HCT116 (cell line): ENCODE data around the gene C11orf68. TPM values are rescaled to one million over a fixed set of nuclear protein-coding genes. Genes with fewer than 3 reads are reported as not detected.

Experiments
- ATAC-seq: fragments of 200-7000 bp; cut with Tn5 transposase; 2 replicates; pipeline ENCODE4 v1.9.1; 2020; ENCODE audit warnings: mild to moderate bottlenecking, moderate library complexity
- BruUV-seq: library from RNA; stranded (reverse); fragments of 400-500 nt; replicated peaks from 2 replicates; lab custom pipeline; 2021; lab: Mats Ljungman, UMichigan
- CTCF ChIA-PET: fragments of 300-600 bp; sonication (Branson Sonifier 250); formaldehyde crosslinking; loops from one replicate; lab custom pipeline; 2021; ENCODE audit warnings: antibody characterized with exemption; lab: Charles Lee
- POLR2A ChIA-PET: fragments of 300-600, 350-600 bp; sonication (Branson Sonifier 250); formaldehyde crosslinking; loops from one replicate; lab custom pipeline; 2021; ENCODE audit warnings: antibody characterized with exemption; lab: Charles Lee
- RAD21 ChIA-PET, 2 experiments: fragments of 300-600 bp; sonication (Branson Sonifier 250); formaldehyde crosslinking; loops; one replicate each; lab custom pipeline; 2023; ENCODE audit warnings: low total read pairs in 2 of 2; ENCODE audit not compliant: uncharacterized antibody in 2 of 2, unreplicated experiment in 2 of 2, low non-redundant PET in 1 of 2; lab: Charles Lee
- DNase-seq: peaks from one replicate; pipeline ENCODE4 v3.0.0-alpha.2; 2010; ENCODE audit warnings: low read depth, low spot score
- H2AFZ ChIP-seq: fragments of 200-600 bp; shearing (Covaris generic), sonication (generic); 2 replicates; pipeline ENCODE4 v1.6.1; 2017; ENCODE audit warnings: low read depth, mixed run types, mixed read lengths, antibody characterized with exemption, low read length; ENCODE audit not compliant: poor library complexity, severe bottlenecking
- H3K27ac ChIP-seq: 2 replicates; pipeline ENCODE4 v1.5.1; 2012; ENCODE audit warnings: low read depth, low read length
- H3K27me3 ChIP-seq: fragments of 200-600 bp; sonication (generic); 2 replicates; pipeline ENCODE4 v1.6.1; 2016; ENCODE audit warnings: mixed run types, low read length, mixed read lengths; ENCODE audit not compliant: insufficient read depth
- H3K36me3 ChIP-seq, 2 experiments: fragments of 200-500 bp in 1 of 2; fragments of 200-600 bp in 1 of 2; sonication (Bioruptor generic) in 1 of 2; sonication (generic) in 1 of 2; 2 replicates each; pipeline versions ENCODE4 v1.5.1 to v1.6.1; 2014 to 2016; ENCODE audit warnings: low read length in 2 of 2, inconsistent platforms in 1 of 2, mixed read lengths in 1 of 2, mixed run types in 1 of 2; ENCODE audit not compliant: insufficient read depth in 2 of 2, control insufficient read depth in 1 of 2
- H3K4me1 ChIP-seq, 2 experiments: fragments of 200-600 bp in 1 of 2; sonication (generic) in 1 of 2; 2 replicates each; pipeline versions ENCODE4 v1.5.1 to v1.6.1; 2012 to 2017; ENCODE audit warnings: low read length in 2 of 2, inconsistent platforms in 1 of 2, mild to moderate bottlenecking in 1 of 2, mixed read lengths in 1 of 2, mixed run types in 1 of 2, moderate library complexity in 1 of 2; ENCODE audit not compliant: insufficient read depth in 2 of 2, control insufficient read depth in 1 of 2
- H3K4me2 ChIP-seq: fragments of 200-600 bp; sonication (generic); 2 replicates; pipeline ENCODE4 v1.6.1; 2017; ENCODE audit warnings: mixed run types, low read length, mixed read lengths
- H3K4me3 ChIP-seq, 2 experiments: fragments of 200-600 bp in 1 of 2; sonication (generic) in 1 of 2; replicated peaks in 1 of 2; 2 replicates each; pipeline ENCODE4 v1.5.1; 2011 to 2016; ENCODE audit warnings: low read length in 2 of 2, control low read depth in 1 of 2, low read depth in 1 of 2, mild to moderate bottlenecking in 1 of 2, mixed read lengths in 1 of 2, mixed run types in 1 of 2
- H3K79me2 ChIP-seq: fragments of 200-600 bp; sonication (generic); 2 replicates; pipeline ENCODE4 v1.6.1; 2017; ENCODE audit warnings: mild to moderate bottlenecking, mixed run types, low read length, moderate library complexity, mixed read lengths; ENCODE audit not compliant: insufficient read depth
- H3K9ac ChIP-seq: fragments of 200-600 bp; sonication (generic); 2 replicates; pipeline ENCODE4 v1.6.1; 2016; ENCODE audit warnings: low read length, mixed read lengths
- H3K9me2 ChIP-seq: fragments of 200-600 bp; sonication (generic), shearing (Covaris generic); 2 replicates; pipeline ENCODE4 v1.6.1; 2017; ENCODE audit warnings: mixed run types, mild to moderate bottlenecking, moderate library complexity; ENCODE audit not compliant: insufficient read depth
- H3K9me3 ChIP-seq, 2 experiments: fragments of 200-500 bp in 1 of 2; fragments of 200-600 bp in 1 of 2; sonication (Bioruptor generic) in 1 of 2; sonication (generic) in 1 of 2; 2 replicates each; pipeline ENCODE4 v1.6.1; 2014 to 2017; ENCODE audit warnings: low read length in 2 of 2, mixed read lengths in 2 of 2, inconsistent platforms in 1 of 2, low read depth in 1 of 2, mild to moderate bottlenecking in 1 of 2, mixed run types in 1 of 2, moderate library complexity in 1 of 2; ENCODE audit not compliant: control insufficient read depth in 1 of 2, insufficient read depth in 1 of 2
- H4K20me1 ChIP-seq: fragments of 200-600 bp; sonication (generic), shearing (Covaris generic); 2 replicates; pipeline ENCODE4 v1.6.1; 2017; ENCODE audit warnings: mixed run types, mild to moderate bottlenecking, moderate library complexity; ENCODE audit not compliant: insufficient read depth
- CBX3 ChIP-seq: IDR thresholded peaks from 2 replicates; pipeline ENCODE4 v1.6.1; 2012; ENCODE audit warnings: low read depth
- EGR1 ChIP-seq: IDR thresholded peaks from 2 replicates; pipeline ENCODE4 v1.6.1; 2012; ENCODE audit warnings: low read depth
- ELF1 ChIP-seq: IDR thresholded peaks from 2 replicates; pipeline ENCODE4 v1.6.1; 2012; ENCODE audit warnings: low read depth, borderline replicate concordance
- EZH2 ChIP-seq: fragments of 200-600 bp; sonication (generic); IDR thresholded peaks from 2 replicates; pipeline ENCODE4 v1.6.1; 2017; ENCODE audit warnings: antibody characterized with exemption, mixed run types
- JUND ChIP-seq: IDR thresholded peaks from 2 replicates; pipeline ENCODE4 v1.6.1; 2012
- POLR2AphosphoS5 ChIP-seq: IDR thresholded peaks from 2 replicates; pipeline ENCODE4 v1.6.1; 2011; ENCODE audit warnings: mild to moderate bottlenecking, low read depth, low read length, moderate library complexity
- REST ChIP-seq: IDR thresholded peaks from 2 replicates; pipeline ENCODE4 v1.6.1; 2012; ENCODE audit warnings: low read depth
- ZBTB33 ChIP-seq: IDR thresholded peaks from 2 replicates; pipeline ENCODE4 v1.6.1; 2011; ENCODE audit warnings: mild to moderate bottlenecking, low read length, moderate library complexity; ENCODE audit not compliant: insufficient replicate concordance; ENCODE audit errors: extremely low read depth
- intact Hi-C: fragments of 100-400 bp; cut with micrococcal nuclease; formaldehyde crosslinking; loops from 2 replicates; pipeline ENCODE4 v1.10.0; 2022
- total RNA-seq: library from RNA; stranded (reverse); gene quantifications from one replicate; pipeline ENCODE4 v1.2.1, GENCODE V29; 2021; ENCODE audit not compliant: unreplicated experiment

The C11orf68 gene
- total RNA-seq, 1 experiment from 2014 or later: 49.8 TPM

- intact Hi-C loops: no loop called here
- ChIA-PET POLR2A (no interaction called here), CTCF (no interaction called here), RAD21 (no interaction called here)
- BruUV-seq: no TSS peak
- no peaks in the 10 kb centered on the region for H3K9me3 ChIP-seq
- no peak overlapping the region for H3K9ac ChIP-seq
- no peaks in the 10 kb centered on the region for H3K4me1 ChIP-seq
- H4K20me1 ChIP-seq: no peaks in the 10 kb centered on the region
- DNase-seq: no peak
- no peak overlapping the region for H2AFZ ChIP-seq
- H3K4me2 ChIP-seq: no peak overlapping the region
- TF ChIP-seq EGR1 (no peak), POLR2AphosphoS5 (no peak), JUND (no peak), EZH2 (no peak), REST (no peak), CBX3 (no peak), ELF1 (no peak), ZBTB33 (no peak)
- no peaks in the 10 kb centered on the region for H3K27me3 ChIP-seq
- no peaks in the 10 kb centered on the region for H3K9me2 ChIP-seq
- H3K36me3 ChIP-seq: no peaks in the 10 kb centered on the region
- H3K27ac ChIP-seq: no peak overlapping the region
- ATAC-seq: no peak
- no peaks in the 10 kb centered on the region for H3K79me2 ChIP-seq
- H3K4me3 ChIP-seq: no peak overlapping the region
Measured at GRCh38 chr11:65953471-65953870, 34.6 kb upstream of the C11orf68 start.
